Prostate gland (tissue), 2 donors: Measurements from ENCODE around the gene CD40. TPM values are rescaled to one million over a fixed set of nuclear protein-coding genes. Genes with fewer than 3 reads are reported as not detected.

ENCODE experiments used
- total RNA-seq, 2 donors: library from RNA; depleted of rRNA; stranded (reverse); fragments of >200 nt; gene quantifications; one replicate each; pipeline ENCODE4 v1.1.0, GENCODE V29; 2016

Gene CD40
- total RNA-seq, 2 donors from 2014 or later: 16.9 to 27.1 TPM

Other genes starting within 250 kb of the CD40 start
- gene ZSWIM1, start 237.1 kb upstream of the CD40 start, total RNA-seq: 10 to 100 TPM; 13.8 to 17.8 TPM
- gene SPATA25, start 230.7 kb upstream of the CD40 start, total RNA-seq: 1 to 10 TPM; 2.0 to 7.4 TPM
- gene NEURL2, start 227.1 kb upstream of the CD40 start, total RNA-seq: 10 to 100 TPM in 1 of 2 donors, 1 to 10 TPM in 1; 9.8 to 11.3 TPM
- gene CTSA, start 227.0 kb upstream of the CD40 start, total RNA-seq: 100 to 1,000 TPM in 1 of 2 donors, 10 to 100 TPM in 1; 37.9 to 215 TPM
- 100 to 1,000 TPM in 1 of 2 donors, 10 to 100 TPM in 1; 29.4 to 101 TPM for gene PLTP, start 206.2 kb upstream of the CD40 start, total RNA-seq
- gene PCIF1, start 183.6 kb upstream of the CD40 start, total RNA-seq: 10 to 100 TPM; 39.8 to 54.9 TPM
- 10 to 100 TPM; 21.4 to 43.4 TPM for gene ZNF335, start 146.1 kb upstream of the CD40 start, total RNA-seq
- gene MMP9, start 109.4 kb upstream of the CD40 start, total RNA-seq: 1 to 10 TPM in 1 of 2 donors, under 1 TPM in 1; 0.59 to 1.4 TPM
- 1 to 10 TPM in 1 of 2 donors, not detected in 1; 3.6 TPM for gene SLC12A5, start 89.1 kb upstream of the CD40 start, total RNA-seq
- 10 to 100 TPM; 41.0 to 50.6 TPM for gene NCOA5, start 28.4 kb upstream of the CD40 start, total RNA-seq
- gene CDH22, start 190.2 kb downstream of the CD40 start, total RNA-seq: 1 to 10 TPM; 1.9 to 3.3 TPM